OCI-LY3 (cell line): ENCODE results near the gene QDPR.

Source experiments
- H2AFZ ChIP-seq: fragments of 200-600, 300-600 bp; shearing (Covaris generic); 2 replicates; pipeline ENCODE4 v1.6.0; 2014; ENCODE audit warnings: antibody characterized with exemption, low read depth, low read length
- H3K27ac ChIP-seq: fragments of 200-600, 300-600 bp; sonication (generic); 2 replicates; pipeline ENCODE4 v1.5.1; 2014; ENCODE audit warnings: mild to moderate bottlenecking, low read length, moderate library complexity, mixed read lengths
- H3K27me3 ChIP-seq: fragments of 200-600, 300-600 bp; sonication (generic); 2 replicates; pipeline ENCODE4 v1.6.1; 2014; ENCODE audit warnings: low read depth, low read length, mixed read lengths
- H3K36me3 ChIP-seq: fragments of 200-600, 300-600 bp; sonication (generic); replicated peaks from 2 replicates; pipeline ENCODE3; 2014; ENCODE audit warnings: low read depth, low read length, mixed read lengths
- H3K4me1 ChIP-seq: fragments of 300-600, 200-600 bp; sonication (generic); 2 replicates; pipeline ENCODE4 v1.6.1; 2014; ENCODE audit warnings: low read length, mixed read lengths
- H3K4me2 ChIP-seq: fragments of 200-600, 300-600 bp; sonication (generic); 2 replicates; pipeline ENCODE4 v1.6.1; 2014; ENCODE audit warnings: low read length, mixed read lengths
- H3K4me3 ChIP-seq: fragments of 300-600, 200-600 bp; sonication (generic); 2 replicates; pipeline ENCODE4 v1.5.1; 2014; ENCODE audit warnings: antibody characterized with exemption, mild to moderate bottlenecking, low read length, moderate library complexity
- H3K79me2 ChIP-seq: fragments of 300-600, 200-600 bp; shearing (Covaris generic); 2 replicates; pipeline ENCODE4 v1.6.1; 2014; ENCODE audit warnings: mild to moderate bottlenecking, low read length, mixed read lengths
- H3K9ac ChIP-seq: fragments of 300-600, 200-600 bp; shearing (Covaris generic); 2 replicates; pipeline ENCODE4 v1.6.0; 2014; ENCODE audit warnings: mild to moderate bottlenecking, low read length, moderate library complexity
- H3K9me3 ChIP-seq: fragments of 200-600, 300-600 bp; shearing (Covaris generic); 2 replicates; pipeline ENCODE4 v1.6.1; 2014; ENCODE audit warnings: low read length, mixed read lengths; ENCODE audit not compliant: insufficient read depth
- H4K20me1 ChIP-seq: fragments of 200-600, 300-600 bp; sonication (generic); 2 replicates; pipeline ENCODE4 v1.6.1; 2016; ENCODE audit warnings: low read length, mixed read lengths; ENCODE audit not compliant: insufficient read depth
- CTCF ChIP-seq: fragments of 200-600, 300-600 bp; sonication (generic); IDR thresholded peaks from 2 replicates; pipeline ENCODE4 v1.5.1; 2014; ENCODE audit warnings: antibody characterized with exemption, low read length, low read depth
- EZH2phosphoT487 ChIP-seq: fragments of 200-600 bp; shearing (Covaris generic); IDR thresholded peaks from 2 replicates; pipeline ENCODE4 v1.6.1; 2018; ENCODE audit warnings: antibody characterized with exemption, mixed run types, low read depth

The QDPR gene

GRCh38 chr4:17489123-17489522 is 22.8 kb downstream of the QDPR start:
- H2AFZ ChIP-seq = no peak overlapping the region

GRCh38 chr4:17482716-17483115 is 29.2 kb downstream of the QDPR start:
- H3K36me3 ChIP-seq = peaks cover 24% of the 10 kb centered on the region
- H3K27me3 ChIP-seq = no peaks in the 10 kb centered on the region
- H4K20me1 ChIP-seq = no peaks in the 10 kb centered on the region
- no peak overlapping the region for H2AFZ ChIP-seq
- TF ChIP-seq EZH2phosphoT487 (no peak), CTCF (no peak)
- H3K27ac ChIP-seq = no peak overlapping the region
- no peak overlapping the region for H3K4me2 ChIP-seq
- no peak overlapping the region for H3K9ac ChIP-seq
- no peaks in the 10 kb centered on the region for H3K9me3 ChIP-seq
- no peak overlapping the region for H3K4me3 ChIP-seq
- no peaks in the 10 kb centered on the region for H3K4me1 ChIP-seq
- no peaks in the 10 kb centered on the region for H3K79me2 ChIP-seq

More at GRCh38 chr4:17489123-17489522, 22.8 kb downstream of the QDPR start:
- Histone ChIP-seq H3K9me3 (no peaks in the 10 kb centered on the region), H4K20me1 (no peaks in the 10 kb centered on the region), H3K9ac (no peak overlapping the region), H3K27me3 (no peaks in the 10 kb centered on the region), H3K27ac (no peak overlapping the region), H3K4me2 (no peak overlapping the region), H3K79me2 (no peaks in the 10 kb centered on the region), H3K4me3 (no peak overlapping the region), H3K36me3 (peaks cover 38% of the 10 kb centered on the region), H3K4me1 (peaks cover 13% of the 10 kb centered on the region)
- no peak for TF ChIP-seq CTCF
- TF ChIP-seq EZH2phosphoT487 = no peak

- Histone ChIP-seq H3K27me3 (no peaks in the 10 kb centered on the region), H3K4me1 (peaks cover 11% of the 10 kb centered on the region), H3K79me2 (no peaks in the 10 kb centered on the region), H3K9ac (no peak overlapping the region), H3K4me2 (no peak overlapping the region), H3K27ac (no peak overlapping the region), H2AFZ (no peak overlapping the region), H3K9me3 (no peaks in the 10 kb centered on the region), H3K36me3 (peaks cover 13% of the 10 kb centered on the region), H4K20me1 (no peaks in the 10 kb centered on the region), H3K4me3 (no peak overlapping the region)
- TF ChIP-seq CTCF (no peak), EZH2phosphoT487 (no peak)
These were observed 30.9 kb downstream of the QDPR start for GRCh38 chr4:17480955-17481354.

- H3K36me3 ChIP-seq = peaks cover 13% of the 10 kb centered on the region
- no peak for TF ChIP-seq EZH2phosphoT487
- TF ChIP-seq CTCF = no peak
- H2AFZ ChIP-seq = no peak overlapping the region
- no peak overlapping the region for H3K27ac ChIP-seq
- no peaks in the 10 kb centered on the region for H3K79me2 ChIP-seq
- no peaks in the 10 kb centered on the region for H3K27me3 ChIP-seq
- no peaks in the 10 kb centered on the region for H4K20me1 ChIP-seq
- no peaks in the 10 kb centered on the region for H3K9me3 ChIP-seq
- H3K4me2 ChIP-seq = no peak overlapping the region
- peaks cover 11% of the 10 kb centered on the region for H3K4me1 ChIP-seq
- H3K9ac ChIP-seq = no peak overlapping the region
- no peak overlapping the region for H3K4me3 ChIP-seq
These were observed 31.5 kb downstream of the QDPR start for GRCh38 chr4:17480210-17480927.
